Stimulated activated CD4-positive, alpha-beta T cell treated with anti-CD3 and anti-CD28 coated beads, Interleukin-15, amount 100 ng/mL, for 24 hours (primary cell): ENCODE measurements around the gene TMEM120A.
A peak's percentile ranks its signal among the peaks of the same experiment; 100 is the strongest.
"Not testable (repeated sequence)": the region's sequence is repeated elsewhere in the genome, so short reads cannot be mapped to it uniquely, and the experiment has no call there.

ENCODE experiments used
- DNase-seq: peaks from one replicate; pipeline ENCODE4 v3.0.0-alpha.2; 2020

TMEM120A gene

GRCh38 chr7:75994388-75995051 lies at the start of gene TMEM120A:
TMEM120A (minus strand) TSS chr7:75994595; CDS start chr7:75994570, 25 bp downstream.
- peak; percentile 98 for DNase-seq

DNA sequence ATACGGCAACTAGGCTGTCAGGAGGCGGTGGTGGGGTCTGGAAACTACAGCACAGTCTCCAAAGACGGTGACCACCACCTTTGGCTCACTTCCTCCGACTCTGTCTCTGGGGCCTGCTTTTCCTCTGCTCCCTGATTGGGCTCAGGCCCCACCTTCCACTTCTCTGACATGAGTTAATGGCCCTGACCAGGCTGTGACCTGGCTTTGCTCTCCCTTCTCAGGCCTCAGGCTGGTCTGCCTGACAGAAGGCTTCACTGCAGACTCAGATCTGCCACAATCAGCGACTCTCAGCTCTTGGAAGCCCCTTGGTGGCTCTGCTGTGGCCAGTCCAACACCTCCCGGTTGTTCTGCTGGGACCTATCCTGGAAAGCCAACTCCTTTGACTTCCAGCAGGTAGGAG lies 45.7 kb upstream of the TMEM120A start:
- no peak for DNase-seq

GRCh38 chr7:76037310-76037709 lies 42.9 kb upstream of the TMEM120A start:
- DNase-seq = no peak

- DNase-seq = no peak
These were observed 37.6 kb upstream of the TMEM120A start for GRCh38 chr7:76031964-76032363.

DNA sequence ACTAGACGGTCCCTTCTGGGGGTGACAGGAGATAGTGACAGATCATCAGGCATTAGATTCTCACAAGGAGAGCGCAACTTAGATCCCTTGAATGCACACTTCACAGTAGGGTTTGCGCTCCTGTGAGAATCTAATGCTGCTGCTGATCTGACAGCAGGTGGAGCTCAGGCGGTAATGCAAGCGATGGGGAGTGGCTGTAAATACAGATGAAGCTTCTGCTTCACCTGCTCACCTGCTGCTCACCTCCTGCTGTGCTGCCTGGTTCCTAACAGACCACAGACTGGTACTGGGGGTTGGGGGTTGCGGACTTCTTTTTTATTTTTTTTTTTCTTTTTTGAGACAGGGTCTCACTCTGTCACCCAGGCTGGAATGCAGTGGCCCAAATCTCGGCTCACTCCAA lies 35.3 kb upstream of the TMEM120A start:
- not testable (repeated sequence) for DNase-seq

GRCh38 chr7:76023002-76023401 lies 28.6 kb upstream of the TMEM120A start:
- DNase-seq = no peak

DNA sequence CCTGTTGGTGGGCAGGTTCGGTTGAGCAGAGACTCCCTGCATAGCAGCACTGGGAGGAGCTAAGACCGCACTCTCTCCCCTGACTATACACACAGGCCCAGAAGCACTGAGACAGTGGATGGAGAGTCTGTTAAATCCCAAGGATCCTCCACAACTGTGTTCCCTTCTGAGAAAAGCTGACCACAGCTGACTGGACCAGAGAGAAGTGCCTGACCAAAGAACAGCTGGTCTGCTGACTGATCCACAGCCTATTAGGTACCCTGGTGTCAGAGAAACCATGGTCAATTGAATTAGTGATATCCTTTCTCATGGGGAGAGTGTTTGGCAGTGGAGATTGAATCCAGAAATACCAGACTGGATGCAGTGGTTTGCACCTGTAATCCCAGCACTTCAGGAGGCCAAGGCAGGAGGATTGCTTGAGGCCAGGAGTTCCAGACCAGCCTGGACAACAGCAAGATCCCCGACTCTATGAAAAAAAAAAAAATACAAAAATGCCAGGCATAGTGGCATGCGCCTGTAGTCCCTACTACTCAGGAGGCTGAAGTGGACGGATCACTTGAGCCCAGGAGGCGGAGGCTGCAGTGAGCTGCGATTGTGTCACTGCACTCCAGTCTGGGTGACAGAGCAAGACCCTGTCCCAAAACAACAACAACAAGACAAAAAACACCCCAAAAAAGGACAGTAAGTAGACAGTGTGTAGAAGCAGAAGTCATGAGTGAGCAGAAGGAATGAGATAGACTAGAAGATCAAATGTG lies 27.8 kb upstream of the TMEM120A start:
- no peak for DNase-seq

GRCh38 chr7:76020031-76020714 lies 25.8 kb upstream of the TMEM120A start:
- DNase-seq = peak; percentile 78

DNA sequence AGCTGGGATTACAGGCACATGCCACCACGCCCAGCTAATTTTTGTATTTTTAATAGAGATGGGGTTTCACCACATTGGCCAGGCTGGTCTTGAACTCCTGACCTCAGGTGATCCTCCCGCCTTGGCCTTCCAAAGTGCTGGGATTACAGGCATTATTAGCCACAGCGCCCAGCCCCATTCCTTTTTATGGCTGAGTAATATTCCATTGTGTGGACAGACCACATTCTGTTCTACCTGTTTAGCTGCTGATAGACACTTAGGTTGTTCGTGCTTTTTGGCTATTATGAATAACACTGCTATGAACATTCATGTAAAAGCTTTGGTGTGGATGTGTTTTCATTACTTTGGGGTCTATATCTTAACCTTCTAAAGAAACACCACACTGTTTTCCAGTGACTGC lies 24.1 kb upstream of the TMEM120A start:
- DNase-seq = not testable (repeated sequence)

GRCh38 chr7:76016191-76016947 lies 22.0 kb upstream of the TMEM120A start:
- no peak for DNase-seq

GRCh38 chr7:76011442-76011861 lies 17.1 kb upstream of the TMEM120A start:
- no peak for DNase-seq

GRCh38 chr7:76009672-76010600 lies 15.5 kb upstream of the TMEM120A start:
- no peak for DNase-seq

- DNase-seq = peak; percentile 20
These were observed 13.8 kb upstream of the TMEM120A start for GRCh38 chr7:76008156-76008687.

GRCh38 chr7:76005004-76005403 lies 10.6 kb upstream of the TMEM120A start:
- not testable (repeated sequence) for DNase-seq

DNA sequence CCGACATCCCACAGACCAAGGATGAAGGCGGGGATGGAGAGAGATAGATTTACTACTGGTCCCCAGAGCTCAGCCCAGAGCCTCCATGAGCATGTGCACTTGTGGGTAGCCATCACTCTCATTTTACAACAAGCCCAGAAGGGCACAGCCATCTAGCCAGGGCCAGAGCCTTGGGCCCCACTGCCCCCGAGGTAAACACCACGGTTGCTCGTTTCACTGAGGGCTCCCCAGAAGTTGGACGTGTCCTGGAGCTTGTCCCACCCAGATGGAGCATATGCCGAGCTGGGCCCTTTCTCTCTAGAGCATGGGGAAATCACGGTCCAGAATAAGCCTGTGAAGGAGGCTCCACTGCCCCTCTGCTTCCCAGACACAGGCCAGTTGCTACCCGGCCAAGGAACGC lies 9.0 kb upstream of the TMEM120A start:
- DNase-seq = no peak

- DNase-seq = no peak
These were observed 8.4 kb upstream of the TMEM120A start for GRCh38 chr7:76002822-76003221.

- no peak for DNase-seq
These were observed 7.7 kb upstream of the TMEM120A start for GRCh38 chr7:76002139-76002538.

- DNase-seq = no peak
These were observed 6.2 kb upstream of the TMEM120A start for GRCh38 chr7:76000566-76000965.

DNA sequence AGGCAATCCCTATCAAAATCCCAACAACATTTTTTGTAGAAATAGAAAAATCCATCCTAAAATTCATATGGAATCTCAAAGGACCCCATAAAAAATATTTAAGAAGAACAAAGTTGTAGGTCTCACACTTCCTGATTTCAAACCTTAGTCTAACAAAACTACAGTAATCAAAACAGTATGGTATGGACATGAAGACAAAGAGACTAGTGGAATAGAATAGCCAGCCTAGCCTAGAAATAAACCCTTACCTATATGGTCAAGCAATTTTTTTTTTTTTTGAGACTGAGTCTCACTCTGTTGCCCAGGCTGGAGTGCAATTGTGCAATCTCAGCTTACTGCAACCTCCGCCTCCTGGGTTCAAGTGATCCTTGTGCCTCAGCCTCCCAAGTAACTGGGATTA lies 3.6 kb upstream of the TMEM120A start:
- DNase-seq = no peak

DNA sequence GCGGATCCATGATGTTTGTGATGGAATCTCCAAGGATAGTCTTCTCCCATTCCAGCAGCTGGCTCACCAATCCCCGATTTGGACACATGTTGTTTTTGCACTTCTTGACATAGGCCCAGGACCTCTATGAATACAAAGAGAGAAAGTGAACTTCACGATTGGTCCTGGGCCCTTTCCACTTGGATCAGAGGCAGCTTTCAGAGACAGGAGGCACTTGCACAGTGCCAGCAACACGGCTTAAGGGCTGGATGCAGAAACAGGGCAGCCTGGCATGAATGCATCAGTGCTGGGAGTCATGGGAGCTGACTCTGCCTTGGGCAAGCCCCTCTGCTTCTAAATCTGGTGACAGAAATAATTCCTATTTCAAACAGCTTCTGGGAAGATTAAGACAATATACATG lies 2.1 kb upstream of the TMEM120A start:
- no peak for DNase-seq

DNA sequence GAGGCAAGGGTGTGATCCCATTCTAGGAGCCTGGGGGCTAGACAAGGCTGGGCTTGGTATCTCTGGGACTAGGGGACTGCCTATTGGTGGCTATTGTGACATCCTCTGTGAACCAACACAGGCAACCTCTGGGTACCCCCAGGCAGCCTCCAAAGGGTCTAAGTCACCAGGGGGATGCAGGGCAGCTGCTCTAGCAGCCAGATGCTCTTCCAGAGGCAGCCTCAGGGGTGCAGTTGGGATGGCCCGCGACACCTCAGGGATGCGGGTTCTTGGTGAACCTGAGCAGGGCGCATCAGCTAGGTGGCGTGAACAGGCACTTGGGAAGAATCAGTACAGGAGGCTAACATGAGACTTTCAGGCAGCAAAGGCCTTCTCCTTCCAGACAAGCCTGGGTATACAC lies 1.6 kb upstream of the TMEM120A start:
- no peak for DNase-seq

- DNase-seq = no peak
These were observed 667 bp upstream of the TMEM120A start for GRCh38 chr7:75995052-75995471.
